ENCODE results near the gene PHF11.

Gene PHF11

GRCh38 chr13:49496837-49497236 is 1.1 kb downstream of the PHF11 start:
- peak overlapping the region in 3 of 7 experiments; percentile 51 to 69 (median 53) for H3K4me3 ChIP-seq
- H3K27ac ChIP-seq, result peak overlapping the region in 18 of 21 experiments; percentile 82 to 98 (median 95)

- H3K4me3 ChIP-seq, result no peak overlapping the region
These were observed 1.5 kb downstream of the PHF11 start for GRCh38 chr13:49497272-49497671.

GRCh38 chr13:49498206-49498605 is 2.5 kb downstream of the PHF11 start:
- Histone ChIP-seq H3K4me3 (no peak overlapping the region), H3K27ac (peak overlapping the region in 9 of 21 experiments; percentile 10 to 98 (median 38))

More at GRCh38 chr13:49497272-49497671, 1.5 kb downstream of the PHF11 start:
- peak overlapping the region in 11 of 21 experiments; percentile 2 to 98 (median 39) for H3K27ac ChIP-seq

- Histone ChIP-seq H3K4me3 (no peak overlapping the region), H3K27ac (peak overlapping the region in 12 of 21 experiments; percentile 2 to 64 (median 32))
These were observed 4.3 kb downstream of the PHF11 start for GRCh38 chr13:49499889-49500660.

GRCh38 chr13:49502954-49503353 is 7.2 kb downstream of the PHF11 start:
- Histone ChIP-seq H3K4me3 (no peak overlapping the region), H3K27ac (peak overlapping the region in 2 of 21 experiments; percentile 17 to 37)

GRCh38 chr13:49503951-49504350 is 8.2 kb downstream of the PHF11 start:
- Histone ChIP-seq H3K4me3 (no peak overlapping the region), H3K27ac (no peak overlapping the region)

- H3K27ac ChIP-seq, result no peak overlapping the region
- H3K4me3 ChIP-seq, result no peak overlapping the region
These were observed 16.8 kb downstream of the PHF11 start for GRCh38 chr13:49512578-49512977.

GRCh38 chr13:49516467-49516866 is 20.7 kb downstream of the PHF11 start:
- Histone ChIP-seq H3K4me3 (no peak overlapping the region), H3K27ac (no peak overlapping the region)

- no peak overlapping the region for H3K4me3 ChIP-seq
- no peak overlapping the region for H3K27ac ChIP-seq
These were observed 21.7 kb downstream of the PHF11 start for GRCh38 chr13:49517461-49517860.

GRCh38 chr13:49521224-49521623 is 25.5 kb downstream of the PHF11 start:
- Histone ChIP-seq H3K27ac (no peak overlapping the region), H3K4me3 (no peak overlapping the region)

GRCh38 chr13:49524740-49525501 is 29.2 kb downstream of the PHF11 start:
- Histone ChIP-seq H3K27ac (no peak overlapping the region), H3K4me3 (no peak overlapping the region)

GRCh38 chr13:49527123-49527522 is 31.4 kb downstream of the PHF11 start:
- H3K27ac ChIP-seq, result peak overlapping the region in 2 of 21 experiments; percentile 35 to 66

GRCh38 chr13:49528161-49528560 is 32.4 kb downstream of the PHF11 start:
- H3K27ac ChIP-seq, result peak overlapping the region in 1 of 21 experiments; percentile 66
- H3K4me3 ChIP-seq, result no peak overlapping the region

More at GRCh38 chr13:49527123-49527522, 31.4 kb downstream of the PHF11 start:
- H3K4me3 ChIP-seq, result no peak overlapping the region

- peak overlapping the region in 1 of 21 experiments; percentile 12 for H3K27ac ChIP-seq
- H3K4me3 ChIP-seq, result no peak overlapping the region
These were observed 34.7 kb downstream of the PHF11 start for GRCh38 chr13:49530457-49530856.

GRCh38 chr13:49532593-49532992 is 36.8 kb downstream of the PHF11 start:
- Histone ChIP-seq H3K4me3 (no peak overlapping the region), H3K27ac (no peak overlapping the region)

GRCh38 chr13:49533011-49533410 is 37.3 kb downstream of the PHF11 start:
- no peak overlapping the region for H3K4me3 ChIP-seq
- no peak overlapping the region for H3K27ac ChIP-seq

- H3K27ac ChIP-seq, result peak overlapping the region in 2 of 21 experiments; percentile 3 to 49
- no peak overlapping the region for H3K4me3 ChIP-seq
These were observed 38.0 kb downstream of the PHF11 start for GRCh38 chr13:49533591-49534269.

- Histone ChIP-seq H3K27ac (no peak overlapping the region), H3K4me3 (no peak overlapping the region)
These were observed 40.6 kb downstream of the PHF11 start for GRCh38 chr13:49536144-49536873.

- H3K27ac ChIP-seq, result peak overlapping the region in 1 of 21 experiments; percentile 6
- no peak overlapping the region for H3K4me3 ChIP-seq
These were observed 42.7 kb downstream of the PHF11 start for GRCh38 chr13:49538404-49538803.

Measured in skin epidermis (tissue), 12 donors.